Fibroblast of mammary gland (primary cell): ENCODE results near the gene CRIP1.

ENCODE experiments used
- DNase-seq: peaks from one replicate; pipeline ENCODE4 v3.0.0-alpha.2; 2010; ENCODE audit warnings: low read depth
- H3K4me3 ChIP-seq: 2 replicates; pipeline ENCODE4 v1.5.1; 2011; ENCODE audit warnings: low read depth, mild to moderate bottlenecking, low read length, moderate library complexity; ENCODE audit not compliant: control insufficient read depth
- CTCF ChIP-seq: conservative IDR thresholded peaks from 2 replicates; pipeline ENCODE4 v1.5.1; 2011; ENCODE audit warnings: low read depth, low read length, inconsistent platforms; ENCODE audit not compliant: control insufficient read depth, insufficient read depth

Gene CRIP1

GRCh38 chr14:105531088-105531893, 44.6 kb downstream of the CRIP1 start:
- no peak overlapping the region for H3K4me3 ChIP-seq

GRCh38 chr14:105531894-105532623, 45.4 kb downstream of the CRIP1 start:
- TF ChIP-seq CTCF, result no peak
- no peak overlapping the region for H3K4me3 ChIP-seq
- DNase-seq, result no peak

More at GRCh38 chr14:105531088-105531893, 44.6 kb downstream of the CRIP1 start:
- DNase-seq, result no peak
- TF ChIP-seq CTCF, result no peak

- TF ChIP-seq CTCF, result peak; percentile 38
- DNase-seq, result peak; percentile 22
- H3K4me3 ChIP-seq, result no peak overlapping the region
Measured at GRCh38 chr14:105532735-105533141, 46.1 kb downstream of the CRIP1 start.

- TF ChIP-seq CTCF, result no peak
- H3K4me3 ChIP-seq, result no peak overlapping the region
- DNase-seq, result no peak
Measured at GRCh38 chr14:105533391-105533790, 46.7 kb downstream of the CRIP1 start.

- DNase-seq, result no peak
- TF ChIP-seq CTCF, result no peak
- H3K4me3 ChIP-seq, result no peak overlapping the region
Measured at GRCh38 chr14:105533811-105534498, 47.3 kb downstream of the CRIP1 start.

GRCh38 chr14:105534586-105534985, 47.9 kb downstream of the CRIP1 start:
- no peak for DNase-seq
- no peak for TF ChIP-seq CTCF
- H3K4me3 ChIP-seq, result no peak overlapping the region
